OCI-LY1 (cell line): ENCODE results near the gene SLC9A8.

Source experiments
- CTCF ChIP-seq: fragments of 200-600 bp; sonication (generic), shearing (Covaris generic); IDR thresholded peaks from 2 replicates; pipeline ENCODE4 v1.5.1; 2017; ENCODE audit warnings: mild to moderate bottlenecking, antibody characterized with exemption, low read length, moderate library complexity, mixed read lengths
- EZH2 ChIP-seq: fragments of 200-600 bp; sonication (generic), shearing (Covaris generic); IDR thresholded peaks from 2 replicates; pipeline ENCODE4 v1.8.0; 2017; ENCODE audit warnings: borderline replicate concordance, mixed run types, mild to moderate bottlenecking, antibody characterized with exemption, low read length, moderate library complexity, mixed read lengths

- no peak for TF ChIP-seq CTCF
- TF ChIP-seq EZH2 = no peak
Measured at GRCh38 chr20:49766979-49767521, 45.6 kb upstream of the SLC9A8 start.
